AG04449 (cell line): Measurements from ENCODE around the gene UBXN10.

ENCODE experiments used
- CTCF ChIA-PET: fragments of 350-600 bp; formaldehyde crosslinking; extraction: SDS; loops from one replicate; lab custom pipeline; 2021; ENCODE audit warnings: antibody characterized with exemption; lab: Yijun Ruan, JAX
- POLR2A ChIA-PET: fragments of 400-600, 350-600 bp; formaldehyde crosslinking; extraction: SDS; loops from one replicate; lab custom pipeline; 2020; ENCODE audit warnings: antibody characterized with exemption, inconsistent platforms; lab: Yijun Ruan, JAX
- DNase-seq: peaks from one replicate; pipeline ENCODE4 v3.0.0-alpha.2; 2010; ENCODE audit warnings: low read depth, low spot score
- H3K4me3 ChIP-seq: 2 replicates; pipeline ENCODE4 v1.5.1; 2011; ENCODE audit warnings: low read depth, mild to moderate bottlenecking, control low read depth, low read length
- TF ChIP-seq, protein P1 (sequence below): IDR thresholded peaks from one replicate; pipeline ENCODE4 v1.5.1; 2011; ENCODE audit warnings: mild to moderate bottlenecking, moderate library complexity, low read length, control low read depth, inconsistent platforms; ENCODE audit not compliant: insufficient read depth; ENCODE audit errors: missing control alignments

UBXN10 gene

DNA sequence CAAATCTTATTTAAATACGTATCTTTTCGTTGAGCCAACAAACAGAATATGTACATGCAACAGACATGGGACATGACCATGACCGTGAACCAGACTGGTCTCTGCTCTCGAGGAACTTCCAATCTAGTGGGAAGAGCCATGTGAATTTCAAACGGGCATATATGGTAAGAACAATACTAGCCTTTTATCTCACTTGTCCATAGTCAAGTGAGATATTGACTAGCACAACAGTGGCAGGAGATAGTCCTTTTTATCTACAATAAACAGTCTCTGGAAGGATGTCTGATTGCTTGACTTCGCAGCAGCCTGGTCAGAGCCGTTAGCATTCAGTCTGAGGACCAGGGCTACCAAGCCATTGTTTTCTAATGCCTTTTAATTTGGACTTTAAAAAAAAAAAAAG is 13.0 kb downstream of the UBXN10 start:
- no peak overlapping the region for H3K4me3 ChIP-seq
- ChIA-PET CTCF (no interaction called here), POLR2A (no interaction called here)
- DNase-seq = no peak
- TF ChIP-seq, protein P1, sequence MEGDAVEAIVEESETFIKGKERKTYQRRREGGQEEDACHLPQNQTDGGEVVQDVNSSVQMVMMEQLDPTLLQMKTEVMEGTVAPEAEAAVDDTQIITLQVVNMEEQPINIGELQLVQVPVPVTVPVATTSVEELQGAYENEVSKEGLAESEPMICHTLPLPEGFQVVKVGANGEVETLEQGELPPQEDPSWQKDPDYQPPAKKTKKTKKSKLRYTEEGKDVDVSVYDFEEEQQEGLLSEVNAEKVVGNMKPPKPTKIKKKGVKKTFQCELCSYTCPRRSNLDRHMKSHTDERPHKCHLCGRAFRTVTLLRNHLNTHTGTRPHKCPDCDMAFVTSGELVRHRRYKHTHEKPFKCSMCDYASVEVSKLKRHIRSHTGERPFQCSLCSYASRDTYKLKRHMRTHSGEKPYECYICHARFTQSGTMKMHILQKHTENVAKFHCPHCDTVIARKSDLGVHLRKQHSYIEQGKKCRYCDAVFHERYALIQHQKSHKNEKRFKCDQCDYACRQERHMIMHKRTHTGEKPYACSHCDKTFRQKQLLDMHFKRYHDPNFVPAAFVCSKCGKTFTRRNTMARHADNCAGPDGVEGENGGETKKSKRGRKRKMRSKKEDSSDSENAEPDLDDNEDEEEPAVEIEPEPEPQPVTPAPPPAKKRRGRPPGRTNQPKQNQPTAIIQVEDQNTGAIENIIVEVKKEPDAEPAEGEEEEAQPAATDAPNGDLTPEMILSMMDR = no peak

DNA sequence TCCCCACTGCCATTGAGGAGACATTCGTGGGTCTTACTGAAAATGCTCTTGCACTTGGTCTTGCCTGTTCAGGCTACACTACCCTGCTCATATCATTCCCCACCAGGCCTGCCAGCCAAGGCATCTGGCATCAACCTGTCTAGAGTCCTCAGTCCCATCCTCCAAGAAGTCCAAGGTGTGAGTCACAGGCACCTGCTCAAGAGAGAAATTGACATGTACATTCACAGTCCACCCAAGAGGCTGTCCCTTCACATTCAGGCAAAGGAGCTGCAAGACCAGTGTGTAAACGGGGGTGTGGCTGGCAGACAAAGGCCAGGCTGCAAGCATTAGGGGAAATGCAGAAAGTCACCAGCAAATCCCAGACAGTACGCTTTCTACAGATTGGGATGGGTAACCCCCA is 13.5 kb downstream of the UBXN10 start:
- POLR2A ChIA-PET = no interaction called here
- CTCF ChIA-PET = interaction anchor here (1.2 to 4.9 kb wide), 2 partner anchors 14 to 282 kb away, joined by 4 to 38 read pairs; no protein-coding TSS in a partner anchor
- TF ChIP-seq, protein P1 = no peak
- no peak overlapping the region for H3K4me3 ChIP-seq
- DNase-seq = no peak

DNA sequence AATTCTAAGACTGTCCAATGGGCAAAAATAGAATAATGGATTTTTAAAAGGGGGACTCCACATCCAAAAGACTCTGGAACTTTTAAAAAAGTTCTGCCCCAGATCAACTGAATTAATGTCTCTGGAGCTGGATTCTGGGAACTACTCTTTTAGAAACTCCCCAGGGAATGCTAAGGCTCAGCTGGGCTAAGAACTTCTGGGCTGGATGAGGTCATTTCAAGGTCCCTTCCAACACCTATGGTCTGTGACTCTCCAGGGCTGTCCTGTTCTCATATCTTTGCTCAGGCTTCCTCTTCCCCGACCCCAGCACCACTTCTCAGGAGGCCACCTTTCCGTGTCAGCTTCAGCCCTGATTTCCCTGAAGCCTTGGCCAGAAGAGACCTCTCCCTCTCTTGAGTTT is 13.9 kb downstream of the UBXN10 start:
- no peak overlapping the region for H3K4me3 ChIP-seq
- POLR2A ChIA-PET = no interaction called here
- TF ChIP-seq, protein P1 = no peak
- CTCF ChIA-PET = interaction anchor here (1.2 to 4.9 kb wide), 3 partner anchors 13 to 282 kb away, joined by 4 to 38 read pairs (median 4); no protein-coding TSS in a partner anchor
- no peak for DNase-seq

DNA sequence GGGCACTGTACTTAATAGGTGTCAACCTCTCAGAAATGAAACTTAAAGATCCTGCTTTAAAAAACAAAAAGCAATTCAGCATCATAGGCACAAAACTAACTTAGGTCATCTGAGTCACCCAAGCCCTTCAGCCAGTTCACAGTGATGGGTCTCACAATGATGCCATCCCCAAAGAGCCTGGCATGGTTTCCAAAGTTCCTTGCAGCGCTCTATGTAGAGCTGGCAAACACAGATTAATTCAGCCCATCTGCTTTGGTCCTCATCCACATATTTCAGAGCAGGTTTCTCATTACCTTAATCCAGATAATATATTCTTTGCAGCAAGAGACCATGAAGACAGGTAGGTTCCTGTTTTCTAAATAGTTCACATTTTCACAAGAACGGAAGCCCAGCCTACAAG is 15.1 kb downstream of the UBXN10 start:
- TF ChIP-seq, protein P1 = no peak
- ChIA-PET CTCF (interaction anchor here (1.8 to 4.9 kb wide), 2 partner anchors 12 to 226 kb away, joined by 4 to 38 read pairs; no protein-coding TSS in a partner anchor), POLR2A (no interaction called here)
- no peak for DNase-seq
- no peak overlapping the region for H3K4me3 ChIP-seq

DNA sequence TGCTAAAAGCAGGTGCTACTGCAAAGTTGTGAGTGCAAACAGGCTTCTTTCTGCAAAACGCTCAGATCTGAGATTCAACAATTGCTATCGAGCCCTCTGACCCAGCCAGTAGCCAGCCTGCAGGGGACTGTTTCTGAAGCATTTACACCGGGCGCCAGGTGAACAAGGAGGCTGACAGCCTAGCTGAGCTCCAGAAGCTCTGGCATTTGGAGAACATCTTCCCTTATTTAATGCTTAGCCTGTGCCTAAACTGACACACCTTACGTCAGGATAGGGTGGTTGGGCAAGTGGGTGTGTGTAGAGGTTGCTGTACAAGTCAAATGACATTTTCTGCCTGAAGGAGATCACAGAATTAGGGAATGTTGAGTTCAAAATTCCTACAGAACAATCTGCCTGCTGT is 16.3 kb downstream of the UBXN10 start:
- TF ChIP-seq, protein P1 = no peak
- H3K4me3 ChIP-seq = no peak overlapping the region
- DNase-seq = no peak
- ChIA-PET POLR2A (no interaction called here), CTCF (interaction anchor here (4.9 kb wide), 1 partner anchor 11 kb away, joined by 38 read pairs; no protein-coding TSS in a partner anchor)

DNA sequence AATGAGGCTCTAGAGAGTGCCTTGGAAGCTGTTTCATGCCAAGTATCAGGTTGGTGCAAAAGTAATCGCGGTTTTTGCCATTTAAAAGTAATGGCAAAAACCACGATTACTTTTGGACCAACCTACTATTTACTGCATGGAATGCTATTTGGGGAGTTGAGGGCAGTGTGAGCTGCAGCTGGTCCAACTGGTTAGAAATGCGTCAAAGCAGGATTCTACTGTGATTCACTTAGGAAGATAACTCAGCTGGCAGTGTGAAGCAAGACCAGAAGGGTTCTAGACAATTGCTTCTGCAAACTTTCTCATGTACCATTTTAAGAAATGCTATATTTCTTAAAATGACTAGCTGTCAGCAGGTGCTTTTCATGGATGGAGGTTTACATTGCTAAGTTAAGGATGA is 21.6 kb downstream of the UBXN10 start:
- no peak overlapping the region for H3K4me3 ChIP-seq
- CTCF ChIA-PET = interaction anchor here (3.6 to 7.3 kb wide), 2 partner anchors 12 to 286 kb away, joined by 24 to 198 read pairs; no protein-coding TSS in a partner anchor
- POLR2A ChIA-PET = no interaction called here
- DNase-seq = no peak
- TF ChIP-seq, protein P1 = no peak
